Measurements from ENCODE around the gene LRP6.
A peak's percentile ranks its signal among the peaks of the same experiment; 100 is the strongest.

Gene LRP6

GRCh38 chr12:12216349-12217017 lies 50.4 kb downstream of the LRP6 start:
- DNase-seq (ENCODE audit: low spot score) = peak; percentile 53
- FAIRE-seq = peak; percentile 87

DNA sequence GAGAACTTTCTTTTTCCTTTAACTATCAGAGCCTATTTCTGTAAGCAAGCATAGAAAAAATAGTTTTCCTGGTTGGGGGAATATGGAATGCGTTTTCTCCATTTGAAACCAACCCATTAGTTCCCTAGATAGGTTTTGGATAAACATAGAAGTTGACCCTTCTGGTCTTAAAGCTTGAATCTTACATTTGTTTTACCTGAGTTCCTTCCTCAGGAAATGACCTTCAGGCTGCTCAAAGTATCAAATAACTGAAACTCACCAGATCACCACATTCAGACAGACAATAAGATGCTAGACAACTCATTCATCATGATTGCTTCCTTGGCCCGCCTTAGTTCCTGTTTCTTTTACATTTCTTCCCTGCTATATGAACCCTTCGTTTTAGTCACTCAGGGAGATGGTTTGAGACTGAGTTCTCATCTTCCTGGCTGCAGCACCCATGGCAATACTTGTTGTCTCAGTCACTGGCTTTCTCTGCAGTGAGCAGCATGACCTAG lies 52.2 kb downstream of the LRP6 start:
- DNase-seq (ENCODE audit: low spot score) (peak; percentile 38), FAIRE-seq (peak; percentile 49)

DNA sequence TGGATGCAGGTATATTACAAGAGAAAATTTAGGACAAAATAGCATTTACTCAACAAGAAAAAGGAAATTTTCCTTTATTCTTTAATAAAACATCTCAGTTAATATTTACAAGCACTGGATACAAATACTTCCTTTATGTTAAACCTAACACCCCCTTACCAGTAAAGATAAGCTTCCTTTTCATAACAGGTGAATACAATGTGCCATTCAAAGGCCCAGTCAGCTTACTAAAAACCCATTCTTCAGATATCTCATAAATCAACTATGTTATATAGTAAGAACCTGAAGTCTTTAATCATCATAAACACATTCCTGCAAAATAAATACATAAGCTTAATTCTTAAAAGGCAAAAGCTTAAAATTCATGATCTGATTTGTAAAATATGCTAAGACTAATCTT lies 52.6 kb downstream of the LRP6 start:
- DNase-seq (ENCODE audit: low spot score) (no peak), FAIRE-seq (no peak)

GRCh38 chr12:12212769-12213168 lies 54.1 kb downstream of the LRP6 start:
- no peak for DNase-seq (ENCODE audit: low spot score)
- no peak for FAIRE-seq

GRCh38 chr12:12210983-12211382 lies 55.9 kb downstream of the LRP6 start:
- DNase-seq (ENCODE audit: low spot score) = no peak
- FAIRE-seq = no peak

DNA sequence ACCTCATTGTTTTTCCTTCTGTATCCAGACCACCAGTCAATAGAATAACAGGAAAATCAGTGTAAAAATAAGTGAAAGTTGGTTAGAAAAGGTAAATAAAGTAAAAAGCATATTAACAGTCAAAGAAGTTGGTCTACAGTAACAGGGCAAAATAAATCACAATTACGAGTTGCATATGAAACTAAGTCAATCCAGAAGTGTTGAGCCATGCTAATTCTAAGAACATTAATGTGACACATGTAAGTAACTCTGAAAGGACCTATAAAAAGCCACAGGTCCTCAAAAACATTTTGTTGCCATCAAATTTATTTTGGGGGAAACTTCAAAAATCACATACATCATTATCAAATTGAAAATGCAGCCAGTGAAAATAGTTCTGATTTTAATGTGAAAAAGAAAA lies 56.4 kb downstream of the LRP6 start:
- no peak for DNase-seq (ENCODE audit: low spot score)
- no peak for FAIRE-seq

GRCh38 chr12:12209675-12210074 lies 57.2 kb downstream of the LRP6 start:
- FAIRE-seq (no peak), DNase-seq (ENCODE audit: low spot score) (no peak)

DNA sequence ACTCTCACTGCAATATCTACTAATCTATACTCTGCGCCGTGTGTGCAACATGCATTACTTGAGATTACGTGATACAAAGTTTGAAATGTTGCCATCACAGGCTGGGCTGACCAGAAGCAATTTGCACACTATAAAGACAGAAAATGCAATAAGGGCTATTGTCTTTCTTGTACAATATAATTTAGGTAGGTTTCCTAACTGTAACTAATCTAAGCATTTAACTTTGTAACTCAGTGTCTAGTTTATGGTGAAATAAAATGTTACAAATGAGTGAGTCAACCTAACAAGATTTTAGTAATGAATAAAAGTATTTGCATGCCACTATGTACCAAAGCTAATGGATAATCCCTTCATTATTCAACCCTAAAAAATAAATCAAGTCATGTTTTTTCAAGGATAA lies 57.8 kb downstream of the LRP6 start:
- DNase-seq (ENCODE audit: low spot score) (no peak), FAIRE-seq (no peak)

- FAIRE-seq = no peak
- DNase-seq (ENCODE audit: low spot score) = no peak
Observed at GRCh38 chr12:12207746-12208145, 59.1 kb downstream of the LRP6 start.

DNA sequence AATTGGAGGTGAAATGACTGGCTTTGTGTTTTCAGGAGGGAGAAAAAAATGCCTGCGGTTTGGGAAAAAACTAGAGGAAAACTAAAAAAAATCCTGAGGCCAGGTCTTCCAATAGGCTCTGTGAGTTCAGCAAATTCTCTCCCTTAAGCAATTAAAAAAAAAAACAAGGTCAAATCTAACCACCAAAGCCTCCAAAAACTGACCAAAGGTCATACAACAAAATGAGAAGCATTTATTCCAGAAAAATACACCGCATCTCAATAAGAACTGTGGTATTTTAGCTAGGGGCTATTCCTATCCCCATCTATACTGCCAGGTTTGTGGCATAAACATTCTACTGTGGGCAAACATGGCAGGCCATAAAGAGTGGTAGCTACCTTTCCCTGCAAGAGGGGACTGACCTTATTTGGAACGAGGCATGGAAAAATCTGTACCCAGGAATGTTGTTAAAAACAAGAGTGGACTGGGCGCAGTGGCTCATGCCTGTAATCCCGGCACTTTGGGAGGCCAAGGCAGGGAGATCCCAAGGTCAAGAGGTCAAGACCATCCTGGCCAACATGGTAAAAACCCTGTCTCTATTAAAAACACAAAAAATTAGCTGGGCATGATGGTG lies 60.0 kb downstream of the LRP6 start:
- FAIRE-seq = no peak
- no peak for DNase-seq (ENCODE audit: low spot score)

- FAIRE-seq (no peak), DNase-seq (ENCODE audit: low spot score) (no peak)
Observed at GRCh38 chr12:12202747-12203146, 64.1 kb downstream of the LRP6 start.

GRCh38 chr12:12202105-12202504 lies 64.7 kb downstream of the LRP6 start:
- DNase-seq (ENCODE audit: low spot score) = no peak
- no peak for FAIRE-seq

DNA sequence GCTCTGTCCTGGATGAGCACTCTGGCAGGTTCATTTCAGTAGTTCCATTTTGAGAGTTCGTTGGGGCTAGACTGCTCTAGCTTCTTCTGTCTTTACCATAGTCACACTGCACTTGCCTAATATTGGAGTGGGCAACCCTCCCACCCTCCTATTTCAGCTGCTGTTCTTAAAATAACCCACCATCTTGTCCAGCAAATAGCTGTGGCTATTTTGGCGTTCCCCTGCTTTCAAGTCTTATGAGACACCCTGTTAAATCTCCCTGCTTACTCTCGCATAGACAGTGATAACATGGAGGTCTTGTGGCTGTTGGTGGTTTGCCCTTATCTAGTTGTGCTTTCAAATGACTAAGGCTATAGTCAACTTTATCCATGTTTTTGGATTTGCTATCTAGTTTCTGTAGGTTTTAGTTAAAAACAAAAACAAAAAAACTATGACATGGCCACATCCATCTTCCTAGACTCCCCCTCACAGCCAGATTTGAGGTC lies 65.5 kb downstream of the LRP6 start:
- FAIRE-seq (no peak), DNase-seq (ENCODE audit: low spot score) (no peak)

GRCh38 chr12:12200363-12200762 lies 66.5 kb downstream of the LRP6 start:
- FAIRE-seq (no peak), DNase-seq (ENCODE audit: low spot score) (no peak)

- FAIRE-seq = no peak
- DNase-seq (ENCODE audit: low spot score) = no peak
Observed at GRCh38 chr12:12198124-12198523, 68.7 kb downstream of the LRP6 start.

DNA sequence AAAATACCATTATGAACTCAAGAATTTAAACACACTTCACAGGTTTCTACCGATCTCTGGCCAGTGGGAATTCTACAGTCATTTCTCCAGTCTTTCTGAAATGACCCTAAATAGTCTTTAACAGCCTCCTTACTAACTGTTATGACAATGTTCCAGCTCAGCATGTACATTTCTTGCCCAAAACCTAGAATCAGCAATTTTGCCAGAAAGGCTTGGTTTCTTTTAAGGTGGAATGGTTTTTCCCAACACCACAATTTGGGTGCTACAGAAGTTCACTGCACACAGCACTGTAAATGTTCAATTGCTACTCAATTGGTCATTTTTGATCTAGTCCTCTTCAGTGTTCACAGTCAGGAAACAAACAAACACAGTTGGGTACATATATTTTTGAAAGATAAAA lies 69.7 kb downstream of the LRP6 start:
- DNase-seq (ENCODE audit: low spot score) (no peak), FAIRE-seq (no peak)

- DNase-seq (ENCODE audit: low spot score) (no peak), FAIRE-seq (no peak)
Observed at GRCh38 chr12:12195516-12195915, 71.3 kb downstream of the LRP6 start.

DNA sequence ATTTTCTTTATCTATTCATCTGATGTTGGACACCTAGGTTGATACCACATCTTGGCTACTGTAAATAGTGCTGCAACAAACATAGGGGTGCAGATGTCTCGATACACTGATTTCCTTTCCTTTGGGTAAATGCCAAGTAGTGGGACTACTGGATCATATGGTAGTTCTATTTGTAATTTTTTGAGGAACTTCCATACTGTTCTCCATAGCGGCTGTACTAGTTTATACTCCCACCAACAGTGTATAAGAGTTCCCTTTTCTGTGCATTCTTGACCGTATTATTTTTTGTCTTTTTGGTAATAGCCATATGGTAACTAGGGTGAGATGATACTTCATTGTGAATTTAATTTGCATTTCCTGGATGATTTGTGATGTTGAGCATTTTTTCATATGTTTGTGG lies 71.8 kb downstream of the LRP6 start:
- DNase-seq (ENCODE audit: low spot score) (no peak), FAIRE-seq (no peak)

- FAIRE-seq (peak; percentile 91), DNase-seq (ENCODE audit: low spot score) (peak; percentile 18)
Observed at GRCh38 chr12:12194206-12194605, 72.6 kb downstream of the LRP6 start.

- DNase-seq (ENCODE audit: low spot score) (no peak), FAIRE-seq (no peak)
Observed at GRCh38 chr12:12191008-12191407, 75.8 kb downstream of the LRP6 start.

DNA sequence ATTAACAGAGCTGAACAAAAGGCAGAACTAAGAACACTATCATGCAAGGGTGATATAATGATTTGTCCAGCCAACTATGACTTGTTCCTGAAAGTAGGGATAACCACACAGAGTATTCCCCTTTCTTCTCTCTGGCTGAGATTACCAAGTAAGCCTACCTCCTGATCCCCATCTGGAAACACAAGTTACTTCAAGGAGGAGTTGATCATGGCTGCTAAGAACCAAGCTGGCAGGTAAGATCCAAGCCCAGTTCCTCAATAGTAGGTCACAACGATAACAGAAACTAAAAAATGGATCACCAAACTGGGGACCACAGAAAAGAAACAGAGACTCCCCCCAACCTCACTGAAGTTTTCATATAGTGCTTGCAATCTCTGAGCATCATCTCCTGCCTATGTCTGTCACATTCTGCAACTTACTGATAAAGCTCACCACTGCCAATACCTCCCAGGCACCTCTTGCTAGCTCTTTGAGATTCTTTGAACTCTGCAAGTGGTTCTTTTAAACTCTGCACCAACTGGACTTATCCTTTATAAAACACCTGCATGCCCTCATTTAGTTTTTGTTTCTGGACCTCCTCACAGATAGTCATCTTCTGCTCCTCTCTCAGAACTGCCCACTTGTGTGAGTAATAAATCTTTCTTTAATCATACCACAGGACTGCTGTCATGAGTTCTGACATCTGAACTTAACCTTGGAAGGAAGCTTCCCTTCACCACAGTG lies 76.6 kb downstream of the LRP6 start:
- DNase-seq (ENCODE audit: low spot score) (no peak), FAIRE-seq (no peak)

DNA sequence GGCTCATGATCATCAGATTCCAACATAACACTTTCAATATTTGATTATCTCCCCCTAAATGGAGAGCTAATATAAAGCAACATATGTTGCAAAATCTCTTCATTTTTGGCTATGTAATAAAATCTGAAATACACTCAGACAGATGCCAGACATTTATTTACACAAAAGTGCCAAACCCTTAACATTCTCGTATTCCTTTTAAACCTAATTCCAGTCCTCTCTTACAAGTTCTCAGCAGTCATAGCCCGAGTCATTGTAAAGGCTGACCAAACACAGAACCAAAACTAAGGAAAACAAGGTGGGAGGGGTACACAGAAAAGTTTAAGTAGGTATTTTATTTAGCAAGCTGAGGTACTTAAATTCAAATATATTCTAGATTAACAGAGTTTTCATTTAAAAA lies 81.4 kb downstream of the LRP6 start:
- DNase-seq (ENCODE audit: low spot score) (no peak), FAIRE-seq (no peak)
